BLaER1 treated with 17β-estradiol and CSF1 and Interleukin-3, amounts not matched to agents 10 nM and 100 nM (cell line): ENCODE data around the gene NUMB.

ENCODE experiments used
- H3K27ac ChIP-seq, 11 experiments: shearing (Covaris generic); formaldehyde crosslinking; 2 replicates each; pipeline ENCODE4 v1.8.1; 2022
- H3K27me3 ChIP-seq, 11 experiments: shearing (Covaris generic); formaldehyde crosslinking; 2 replicates each; pipeline ENCODE4 v1.8.1; 2022
- H3K36me3 ChIP-seq, 11 experiments: shearing (Covaris generic); formaldehyde crosslinking; 2 replicates each; pipeline ENCODE4 v1.8.1; 2022
- H3K4me1 ChIP-seq, 10 experiments: shearing (Covaris generic); formaldehyde crosslinking; 2 replicates each; pipeline ENCODE4 v1.8.1; 2022
- H3K4me2 ChIP-seq, 11 experiments: shearing (Covaris generic); formaldehyde crosslinking; 2 replicates each; pipeline ENCODE4 v1.8.1; 2022
- H3K4me3 ChIP-seq, 10 experiments: shearing (Covaris generic); formaldehyde crosslinking; 2 replicates each; pipeline ENCODE4 v1.8.1; 2022
- H3K9ac ChIP-seq, 11 experiments: shearing (Covaris generic); formaldehyde crosslinking; 2 replicates each; pipeline ENCODE4 v1.8.1; 2022
- H3K9me3 ChIP-seq, 11 experiments: shearing (Covaris generic); formaldehyde crosslinking; replicated peaks in 1 of 11; 2 replicates each; pipeline ENCODE4 v1.8.1; 2022
- H4K20me1 ChIP-seq, 11 experiments: shearing (Covaris generic); formaldehyde crosslinking; 2 replicates each; pipeline ENCODE4 v1.8.1; 2022
- Cebpa-rat ChIP-seq, 11 experiments: shearing (Covaris generic); IDR thresholded peaks; 2 replicates each; pipeline ENCODE4 v1.8.1; 2022

The NUMB gene

GRCh38 chr14:73462048-73462715, 3.8 kb upstream of the NUMB start:
- TF ChIP-seq Cebpa-rat (IDR thresholded peaks at IDR 0.05), result no peak
- Histone ChIP-seq H3K4me2 (peak overlapping the region in 9 of 11 experiments; percentile 10 to 97 (median 89); a peak in 17 of 22 replicates), H3K9me3 (no peaks in the 10 kb centered on the region; a peak in 1 of 22 replicates), H3K9ac (peak overlapping the region in 7 of 11 experiments; percentile 1 to 80 (median 77); a peak in 14 of 22 replicates), H3K4me1 (peaks cover 40 to 84% (median 82%) of the 10 kb centered on the region in 10 experiments), H3K36me3 (no peaks in the 10 kb centered on the region), H3K27ac (peak overlapping the region in 10 of 11 experiments; percentile 65 to 88 (median 84); a peak in 19 of 22 replicates), H4K20me1 (peaks cover 0 to 9% (median 3%) of the 10 kb centered on the region in 11 experiments; a peak in 11 of 22 replicates), H3K27me3 (no peaks in the 10 kb centered on the region), H3K4me3 (peak overlapping the region in 6 of 10 experiments; percentile 35 to 97 (median 57); a peak in 12 of 20 replicates)

- peaks cover 45 to 82% (median 78%) of the 10 kb centered on the region in 10 experiments for H3K4me1 ChIP-seq
- no peaks in the 10 kb centered on the region for H3K36me3 ChIP-seq
- H3K9ac ChIP-seq, result peak overlapping the region in 7 of 11 experiments; percentile 1 to 80 (median 77); a peak in 12 of 22 replicates
- peak overlapping the region in 9 of 11 experiments; percentile 71 to 88 (median 86); a peak in 18 of 22 replicates for H3K27ac ChIP-seq
- no peak for TF ChIP-seq Cebpa-rat (IDR thresholded peaks at IDR 0.05)
- H3K4me2 ChIP-seq, result peak overlapping the region in 9 of 11 experiments; percentile 10 to 97 (median 89); a peak in 16 of 22 replicates
- no peaks in the 10 kb centered on the region for H3K27me3 ChIP-seq
- peak overlapping the region in 6 of 10 experiments; percentile 35 to 97 (median 57); a peak in 12 of 20 replicates for H3K4me3 ChIP-seq
- H3K9me3 ChIP-seq, result no peaks in the 10 kb centered on the region; a peak in 1 of 22 replicates
- H4K20me1 ChIP-seq, result peaks cover 0 to 15% (median 9%) of the 10 kb centered on the region in 11 experiments; a peak in 17 of 22 replicates
These were observed 3.2 kb upstream of the NUMB start for GRCh38 chr14:73461478-73462047.

GRCh38 chr14:73460691-73461127, 2.4 kb upstream of the NUMB start:
- Histone ChIP-seq H3K4me1 (peaks cover 45 to 82% (median 77%) of the 10 kb centered on the region in 10 experiments), H3K9me3 (no peaks in the 10 kb centered on the region; a peak in 1 of 22 replicates), H4K20me1 (peaks cover 5 to 24% (median 17%) of the 10 kb centered on the region in 11 experiments; a peak in 18 of 22 replicates), H3K9ac (peak overlapping the region in 3 of 11 experiments; percentile 47 to 80 (median 77); a peak in 5 of 22 replicates), H3K27ac (peak overlapping the region in 6 of 11 experiments; percentile 25 to 88 (median 81); a peak in 10 of 22 replicates), H3K4me3 (peak overlapping the region in 4 of 10 experiments; percentile 45 to 97 (median 82); a peak in 8 of 20 replicates), H3K4me2 (peak overlapping the region in 7 of 11 experiments; percentile 82 to 97 (median 89); a peak in 13 of 22 replicates), H3K36me3 (no peaks in the 10 kb centered on the region), H3K27me3 (no peaks in the 10 kb centered on the region)
- TF ChIP-seq Cebpa-rat (IDR thresholded peaks at IDR 0.05), result no peak

DNA sequence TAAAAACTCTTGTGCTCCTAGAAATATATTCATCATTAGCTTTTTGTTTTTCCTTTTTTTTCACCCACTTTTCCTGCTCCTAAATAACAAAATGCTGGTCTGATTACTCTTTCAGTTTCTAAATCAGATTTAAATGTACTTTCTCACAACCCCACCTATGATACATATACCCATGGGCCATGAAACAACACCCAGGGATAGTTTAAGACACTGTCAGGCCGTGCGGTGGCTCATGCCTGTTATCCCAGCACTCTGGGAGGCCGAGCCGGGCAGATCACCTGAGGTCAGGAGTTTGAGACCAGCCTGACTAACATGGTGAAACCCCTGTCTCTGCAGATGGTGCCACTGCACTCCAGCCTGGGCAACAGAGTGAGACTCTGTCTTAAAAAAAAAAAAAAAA, 1.6 kb upstream of the NUMB start:
- Histone ChIP-seq H3K27ac (peak overlapping the region in 6 of 11 experiments; percentile 25 to 88 (median 70); a peak in 11 of 22 replicates), H3K4me1 (peaks cover 45 to 82% (median 74%) of the 10 kb centered on the region in 10 experiments), H3K4me2 (peak overlapping the region in 7 of 11 experiments; percentile 7 to 97 (median 89); a peak in 12 of 22 replicates), H3K9me3 (no peaks in the 10 kb centered on the region; a peak in 1 of 22 replicates), H3K27me3 (no peaks in the 10 kb centered on the region), H3K36me3 (no peaks in the 10 kb centered on the region), H3K9ac (peak overlapping the region in 3 of 11 experiments; percentile 47 to 80 (median 77); a peak in 6 of 22 replicates), H4K20me1 (peaks cover 8 to 31% (median 21%) of the 10 kb centered on the region in 11 experiments; a peak in 18 of 22 replicates), H3K4me3 (peak overlapping the region in 4 of 10 experiments; percentile 45 to 97 (median 79); a peak in 7 of 20 replicates)
- no peak for TF ChIP-seq Cebpa-rat (IDR thresholded peaks at IDR 0.05)

GRCh38 chr14:73457924-73458182, 493 bp downstream of the NUMB start:
- no peak for TF ChIP-seq Cebpa-rat (IDR thresholded peaks at IDR 0.05)
- Histone ChIP-seq H3K9ac (peak overlapping the region; percentile 89 to 96 (median 93)), H3K9me3 (no peaks in the 10 kb centered on the region), H3K36me3 (no peaks in the 10 kb centered on the region; a peak in 1 of 22 replicates), H3K27ac (peak overlapping the region; percentile 82 to 95 (median 88)), H3K4me3 (peak overlapping the region; percentile 96 to 100 (median 98)), H4K20me1 (peaks cover 21 to 49% (median 42%) of the 10 kb centered on the region in 11 experiments; a peak in 21 of 22 replicates), H3K27me3 (no peaks in the 10 kb centered on the region), H3K4me2 (peak overlapping the region; percentile 79 to 99 (median 93)), H3K4me1 (peaks cover 44 to 80% (median 70%) of the 10 kb centered on the region in 10 experiments)

DNA sequence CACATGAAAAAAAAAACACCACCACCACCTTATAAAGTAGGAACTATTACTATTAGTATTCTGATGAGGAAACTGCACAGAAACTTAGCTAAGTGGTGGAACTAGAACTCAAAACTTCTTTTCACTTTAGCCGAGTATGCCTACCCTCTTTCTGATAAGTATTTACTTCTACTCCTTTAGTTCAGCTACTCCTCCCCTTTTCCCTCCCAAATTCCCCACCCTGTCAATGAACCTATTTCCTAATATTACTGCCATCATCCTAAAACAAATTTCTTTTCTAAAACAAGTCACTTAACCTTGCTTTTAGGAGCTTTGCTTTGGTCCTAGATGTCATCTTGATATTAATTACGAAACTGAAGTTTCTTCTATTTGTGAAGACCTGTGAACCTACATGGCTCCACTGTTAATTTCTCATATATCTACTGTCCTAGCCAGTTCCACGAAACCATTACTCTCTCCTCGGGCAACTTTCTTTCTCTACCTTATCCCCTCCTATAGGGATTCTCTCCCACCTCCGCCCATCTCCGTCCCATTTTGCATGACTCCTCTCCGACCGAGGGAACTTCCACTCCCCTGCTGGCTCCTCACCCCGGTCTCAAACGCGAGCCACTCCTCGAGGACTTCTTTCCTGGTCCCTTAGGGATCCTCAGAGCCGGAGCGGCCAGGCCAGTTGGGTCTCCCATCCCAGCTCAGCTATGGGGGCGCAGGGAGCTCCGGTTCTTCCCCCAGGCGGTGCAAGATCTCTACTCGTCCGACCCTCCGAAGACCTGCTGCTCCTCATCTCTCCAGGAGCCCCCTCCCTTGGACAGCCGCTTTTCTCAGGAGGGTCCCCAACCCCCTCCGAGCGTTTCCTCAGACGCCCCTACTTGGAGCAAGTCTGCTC, 1.1 kb downstream of the NUMB start:
- Histone ChIP-seq H3K9ac (peak overlapping the region; percentile 89 to 96 (median 93)), H3K4me3 (peak overlapping the region; percentile 96 to 100 (median 98)), H3K4me2 (peak overlapping the region; percentile 79 to 99 (median 93)), H3K9me3 (no peaks in the 10 kb centered on the region), H3K27ac (peak overlapping the region; percentile 82 to 95 (median 88)), H4K20me1 (peaks cover 26 to 54% (median 48%) of the 10 kb centered on the region in 11 experiments; a peak in 21 of 22 replicates), H3K36me3 (peaks cover 0 to 5% (median 0%) of the 10 kb centered on the region in 11 experiments; a peak in 5 of 22 replicates), H3K4me1 (peaks cover 49 to 80% (median 70%) of the 10 kb centered on the region in 10 experiments), H3K27me3 (no peaks in the 10 kb centered on the region)
- no peak for TF ChIP-seq Cebpa-rat (IDR thresholded peaks at IDR 0.05)

DNA sequence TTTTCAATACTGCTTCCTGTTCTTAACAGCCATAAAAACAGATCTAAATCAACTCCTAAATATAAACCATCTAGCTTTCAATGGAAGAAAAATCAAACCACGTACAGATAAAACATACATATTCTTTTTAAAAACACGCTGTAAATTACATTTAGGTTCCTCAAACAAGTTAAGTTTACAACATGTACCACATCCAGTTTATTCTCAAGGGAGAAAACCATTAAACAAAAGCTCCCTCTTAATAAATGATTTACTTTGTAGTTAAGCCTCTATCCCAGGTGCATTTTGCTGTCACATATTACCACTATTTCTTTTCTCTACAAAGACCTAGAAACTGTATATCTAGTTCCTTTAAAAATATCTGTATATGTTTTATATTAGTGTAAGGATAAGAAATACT, 3.1 kb downstream of the NUMB start:
- peaks cover 47 to 80% (median 59%) of the 10 kb centered on the region in 10 experiments for H3K4me1 ChIP-seq
- H3K36me3 ChIP-seq, result peaks cover 0 to 24% (median 9%) of the 10 kb centered on the region in 11 experiments; a peak in 14 of 22 replicates
- H3K27me3 ChIP-seq, result no peaks in the 10 kb centered on the region
- H3K4me2 ChIP-seq, result peak overlapping the region; percentile 54 to 99 (median 88); a peak in 18 of 22 replicates
- TF ChIP-seq Cebpa-rat (IDR thresholded peaks at IDR 0.05), result no peak
- H3K4me3 ChIP-seq, result peak overlapping the region in 7 of 10 experiments; percentile 96 to 100 (median 98); a peak in 14 of 20 replicates
- peaks cover 44 to 74% (median 68%) of the 10 kb centered on the region in 11 experiments for H4K20me1 ChIP-seq
- no peaks in the 10 kb centered on the region for H3K9me3 ChIP-seq
- peak overlapping the region in 9 of 11 experiments; percentile 17 to 96 (median 46); a peak in 15 of 22 replicates for H3K9ac ChIP-seq
- peak overlapping the region in 10 of 11 experiments; percentile 36 to 95 (median 54); a peak in 18 of 22 replicates for H3K27ac ChIP-seq
